ENCODE measurements around the gene RUNX2.

The RUNX2 gene

DNA sequence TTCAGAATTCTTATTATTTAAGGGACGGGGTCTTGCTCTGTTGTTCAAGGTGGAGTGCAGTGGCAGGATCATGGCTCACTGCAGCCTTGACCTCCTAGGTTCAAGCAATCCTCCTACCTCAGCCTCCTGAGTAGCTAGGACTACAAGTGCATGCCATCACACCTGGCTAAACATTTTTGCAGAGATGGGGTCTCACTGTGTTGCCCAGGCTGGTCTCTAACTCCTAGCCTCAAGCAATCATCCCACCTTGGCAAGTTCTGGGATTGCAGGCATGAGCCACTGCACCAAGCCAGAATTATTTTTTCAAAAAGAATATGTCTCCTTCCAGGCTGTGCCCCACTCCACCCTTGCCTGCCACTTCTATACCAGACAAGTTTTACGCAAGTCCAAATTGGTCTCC, 239.7 kb downstream of the RUNX2 start:
- DNase-seq = no peak

DNA sequence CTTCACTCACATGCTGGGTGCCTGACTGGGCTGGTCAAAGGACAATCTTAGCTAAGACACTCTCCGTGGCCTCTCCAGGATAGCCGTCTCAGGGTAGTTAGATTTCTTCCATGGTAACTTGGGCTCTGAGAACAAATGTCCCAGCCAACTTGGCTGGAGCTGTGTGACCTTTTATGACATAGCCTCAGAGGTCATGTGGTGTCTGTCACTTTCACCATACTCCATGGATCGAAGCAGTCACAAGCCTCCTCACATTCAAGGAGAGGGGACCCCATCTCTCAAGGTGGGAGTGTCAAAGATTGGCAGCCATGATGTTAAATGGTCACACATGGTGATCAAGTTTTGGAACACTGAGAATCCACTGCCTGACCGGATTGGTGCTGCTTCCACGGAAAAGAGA, 240.5 kb downstream of the RUNX2 start:
- DNase-seq = no peak

DNA sequence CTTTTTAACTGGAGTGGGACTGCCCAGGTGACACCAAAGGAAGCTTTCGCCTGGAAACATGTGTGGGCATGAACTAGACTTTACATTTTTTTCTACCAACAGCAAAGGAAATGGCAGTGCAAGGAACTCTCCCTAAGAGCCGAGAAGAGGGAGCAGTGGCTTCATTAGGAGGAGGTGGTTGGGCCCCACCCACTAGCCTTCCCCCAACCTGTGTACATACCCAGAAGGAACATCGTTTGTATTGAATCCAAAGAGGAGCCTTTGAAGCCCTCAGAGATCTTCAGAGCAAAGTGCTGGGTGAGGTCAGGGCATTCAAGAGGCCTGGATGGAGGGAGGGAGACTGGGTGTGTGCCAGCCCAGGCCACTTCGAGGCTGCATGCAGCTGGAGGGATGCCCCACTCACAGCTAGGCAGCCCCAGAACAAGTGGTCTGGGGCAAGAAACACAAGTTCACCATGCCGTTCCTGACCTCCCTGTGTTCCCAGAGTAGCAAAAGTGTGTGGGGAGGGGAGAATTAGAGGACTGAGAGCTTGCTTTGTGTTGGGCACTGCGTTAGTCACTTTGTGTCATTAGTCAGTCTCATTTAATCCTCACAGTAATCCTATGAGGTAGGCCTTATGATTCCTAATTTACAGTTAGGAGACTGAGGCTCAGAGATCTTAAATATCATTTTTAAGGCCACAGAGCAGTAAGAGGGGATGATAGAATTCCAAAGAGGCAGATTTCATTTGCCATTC, 241.2 kb downstream of the RUNX2 start:
- no peak for DNase-seq

DNA sequence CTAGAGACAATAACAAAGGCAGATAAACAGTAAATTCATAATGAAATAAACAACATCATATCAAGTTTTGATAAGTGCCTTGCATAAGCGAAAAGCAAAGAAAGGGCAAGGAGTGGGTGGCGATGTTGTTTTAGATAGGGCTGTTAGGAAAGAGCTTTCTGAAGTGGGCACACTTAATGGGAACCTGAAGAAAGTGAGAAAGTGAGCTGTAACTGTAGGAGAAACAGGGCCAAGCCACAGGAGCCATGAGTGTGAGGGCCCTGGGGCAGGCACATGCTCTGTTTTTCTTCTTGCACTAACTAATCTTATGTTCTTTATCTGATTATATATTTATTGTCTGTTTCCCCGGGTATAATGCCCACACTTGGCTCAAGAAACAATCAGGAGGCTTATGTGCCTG, 243.0 kb downstream of the RUNX2 start:
- DNase-seq = no peak

DNA sequence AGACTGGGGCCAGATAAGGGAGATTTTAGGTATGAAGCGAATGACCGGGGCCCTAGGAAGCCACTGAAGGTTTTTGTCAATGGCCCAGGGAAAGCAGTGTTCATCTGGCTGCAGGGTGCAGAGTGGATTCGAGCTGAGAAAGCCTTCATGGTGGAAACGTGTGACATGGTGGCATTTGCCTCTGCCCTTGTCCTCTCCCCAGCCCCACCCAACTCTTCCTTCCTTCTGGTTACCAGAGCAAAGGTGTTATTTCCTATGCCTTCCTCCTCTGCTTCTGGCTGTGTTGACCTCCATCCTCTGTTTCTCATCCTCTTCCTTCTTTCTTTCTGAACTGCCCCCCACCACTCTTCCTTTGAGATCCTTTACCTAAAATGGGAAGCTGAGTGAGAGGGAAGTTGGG, 244.7 kb downstream of the RUNX2 start:
- no peak for DNase-seq

DNA sequence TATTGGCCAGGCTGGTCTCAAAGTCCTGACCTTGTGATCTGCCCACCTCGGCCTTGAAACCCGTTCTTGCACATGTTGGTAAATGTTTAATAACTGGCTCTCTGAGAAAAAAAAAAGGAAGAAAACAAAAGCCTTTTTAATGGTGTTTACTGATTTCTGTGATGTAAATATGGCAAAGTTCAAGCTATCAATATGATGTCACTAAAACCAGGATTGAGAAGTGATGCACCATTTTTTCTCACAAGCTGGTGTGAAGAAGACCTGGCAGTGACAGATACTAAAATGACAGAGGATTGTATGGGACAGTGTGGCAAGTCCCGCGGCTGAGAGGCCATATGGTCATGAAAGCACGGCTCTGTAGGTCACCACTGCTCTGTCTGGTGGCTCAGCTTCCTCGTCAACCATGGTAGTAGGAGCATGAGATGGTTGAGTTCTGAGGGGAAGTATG, 245.9 kb downstream of the RUNX2 start:
- no peak for DNase-seq

DNA sequence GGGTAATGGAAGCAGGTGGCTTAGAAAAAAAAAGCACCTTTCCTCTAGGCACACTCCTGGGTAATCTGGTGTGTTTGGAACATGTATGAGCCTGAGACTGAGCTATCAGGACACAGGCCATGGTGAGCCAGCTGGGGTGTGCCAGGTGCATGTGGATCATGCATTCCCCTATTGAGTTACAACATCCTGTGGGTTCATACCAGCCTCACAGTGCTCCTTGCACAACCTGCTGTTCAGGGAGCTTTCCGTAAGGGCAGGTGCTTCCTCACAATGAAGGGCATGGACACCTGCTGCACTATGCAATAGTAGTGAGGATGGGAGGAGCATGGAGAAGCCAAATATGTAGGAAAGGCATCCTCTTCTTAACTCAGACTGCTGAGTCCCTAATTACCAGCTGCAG, 246.8 kb downstream of the RUNX2 start:
- DNase-seq = no peak

DNA sequence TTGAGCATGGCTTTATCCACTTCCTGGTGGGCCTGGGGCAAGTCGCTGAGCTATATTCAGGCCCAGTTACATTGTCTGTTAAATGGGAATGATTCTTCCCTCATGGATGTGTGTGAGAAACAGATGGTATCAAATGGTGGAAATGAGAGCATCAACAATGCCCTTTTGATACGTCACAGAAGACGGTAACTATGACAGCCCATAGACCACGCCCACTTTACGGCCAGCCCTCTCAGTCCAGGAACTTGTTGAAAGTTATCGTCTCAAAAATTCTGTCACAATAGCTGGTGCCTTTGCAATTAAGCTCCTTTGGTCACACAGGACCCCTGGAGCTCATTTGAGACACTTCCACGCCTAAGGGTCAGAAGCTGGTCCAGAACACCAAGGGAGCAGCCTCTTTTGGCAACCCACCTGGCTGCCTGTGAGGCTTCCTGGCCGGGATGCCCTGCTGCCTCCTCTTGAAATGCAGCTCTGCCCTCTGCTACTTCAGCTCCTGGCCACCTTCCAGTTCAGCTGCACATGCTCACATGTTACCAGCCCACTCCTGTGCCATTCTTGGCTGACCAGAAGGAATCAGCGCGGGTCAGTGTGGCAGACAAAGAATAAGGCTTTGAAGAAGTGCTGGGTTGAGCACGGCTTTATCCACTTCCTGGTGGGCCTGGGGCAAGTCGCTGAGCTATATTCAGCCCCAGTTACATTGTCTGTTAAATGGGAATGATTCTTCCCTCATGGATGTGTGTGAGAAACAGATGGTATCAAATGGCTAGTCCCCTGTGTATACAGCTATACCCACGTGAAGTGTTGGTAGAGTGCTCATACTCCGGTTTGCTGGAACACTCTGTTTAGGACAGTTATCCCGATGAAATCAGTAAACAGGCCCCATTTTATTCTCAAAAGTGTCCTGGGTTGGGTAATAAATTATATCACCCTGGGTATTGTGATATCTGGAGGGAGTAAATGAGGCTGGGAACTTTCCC, 248.8 kb downstream of the RUNX2 start:
- peak; percentile 13 for DNase-seq

DNA sequence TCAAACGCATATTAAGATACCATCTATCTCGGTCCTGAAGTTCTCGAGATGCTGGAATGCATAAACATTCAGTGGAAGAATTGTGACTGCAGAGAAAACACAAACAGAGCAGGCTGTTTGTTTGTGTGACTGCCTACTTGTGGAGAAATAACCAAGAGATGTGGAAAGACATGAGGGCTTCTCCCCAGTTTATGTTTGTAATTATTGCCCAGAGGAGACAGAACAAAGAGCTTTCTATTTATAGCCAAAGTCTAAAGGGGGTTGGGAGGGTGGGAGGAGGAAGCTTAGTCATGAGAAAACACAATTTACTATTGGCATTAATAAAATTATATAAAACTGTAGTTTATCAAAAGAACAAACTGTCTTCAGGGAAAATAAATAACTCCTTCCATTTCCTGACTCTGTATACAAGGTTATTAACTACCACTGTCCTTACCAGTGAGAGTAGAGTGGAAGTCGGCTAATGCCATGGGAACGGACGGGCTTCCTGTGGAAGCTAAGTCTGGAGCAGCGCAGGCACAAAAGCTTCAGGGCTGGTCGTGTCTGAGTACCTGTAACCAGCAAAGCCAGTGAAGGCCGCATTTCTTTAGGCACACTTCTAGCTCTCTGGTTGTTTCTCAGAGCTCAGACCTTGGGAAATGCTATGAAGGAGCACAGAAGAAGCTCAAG, 249.8 kb downstream of the RUNX2 start:
- DNase-seq = no peak

DNA sequence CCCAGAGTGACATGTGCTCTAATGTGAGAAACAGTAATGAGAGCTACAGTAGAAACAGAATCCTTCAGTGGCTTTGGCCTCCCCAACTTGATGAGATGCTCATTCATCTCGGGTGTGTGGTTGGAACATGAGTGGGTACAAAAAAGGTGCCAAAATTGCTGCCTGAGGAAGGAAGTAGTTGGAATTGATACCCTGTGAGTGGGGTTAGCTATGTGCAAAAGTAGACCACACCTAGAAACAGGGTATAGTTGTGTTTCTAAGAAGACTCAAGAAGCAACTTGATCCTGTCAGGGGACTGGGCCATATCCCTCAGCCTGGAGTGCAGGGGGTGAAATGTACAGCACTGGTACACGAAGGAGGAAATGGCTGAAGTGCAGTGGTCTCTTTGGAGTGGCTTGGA, 256.0 kb downstream of the RUNX2 start:
- DNase-seq = no peak

DNA sequence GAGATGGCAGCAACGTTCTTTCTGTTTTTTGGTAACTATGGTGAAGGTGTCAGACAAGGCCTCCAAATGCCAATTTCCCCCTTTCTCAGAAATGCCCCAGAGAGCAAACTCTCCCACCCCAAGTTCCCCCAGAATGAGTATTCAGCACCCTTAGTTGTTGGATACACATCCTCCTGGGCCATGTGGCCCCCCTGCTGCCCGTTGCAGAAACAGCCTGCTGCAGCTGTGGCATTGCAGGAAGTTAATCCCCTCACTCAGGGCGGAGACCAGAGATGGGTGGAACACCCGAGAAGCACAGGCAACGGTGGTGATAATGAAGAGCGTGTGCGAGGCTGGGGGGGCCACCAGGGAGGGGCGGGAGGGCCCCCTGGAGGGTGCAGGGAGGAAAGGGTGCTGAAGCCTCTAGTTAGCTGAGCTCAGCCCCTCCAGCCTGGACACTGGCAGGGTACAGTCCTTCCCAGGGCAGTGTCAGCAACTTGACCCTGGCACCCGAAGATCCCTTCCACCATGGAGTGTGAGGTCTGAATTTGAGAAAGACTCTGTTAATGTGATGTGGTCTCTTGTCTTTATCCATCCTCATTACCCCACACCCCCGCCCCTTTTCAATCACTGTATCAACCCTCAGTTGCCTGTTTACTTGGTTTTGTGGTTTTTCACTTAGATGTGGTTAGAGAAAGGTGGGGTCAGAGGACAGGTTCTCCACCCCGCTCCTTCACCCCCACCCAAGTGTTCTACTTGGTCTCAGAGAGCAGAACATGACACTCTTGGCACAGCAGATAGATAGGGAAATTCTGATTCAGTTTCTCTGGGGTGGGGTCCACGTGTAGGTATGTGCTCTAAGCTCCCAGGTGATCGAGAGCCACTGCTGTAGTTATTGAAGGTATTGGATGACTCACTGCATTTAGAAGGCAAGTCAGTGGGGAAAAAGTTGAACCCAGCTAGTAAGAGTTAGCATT, 258.4 kb downstream of the RUNX2 start:
- DNase-seq = no peak

DNA sequence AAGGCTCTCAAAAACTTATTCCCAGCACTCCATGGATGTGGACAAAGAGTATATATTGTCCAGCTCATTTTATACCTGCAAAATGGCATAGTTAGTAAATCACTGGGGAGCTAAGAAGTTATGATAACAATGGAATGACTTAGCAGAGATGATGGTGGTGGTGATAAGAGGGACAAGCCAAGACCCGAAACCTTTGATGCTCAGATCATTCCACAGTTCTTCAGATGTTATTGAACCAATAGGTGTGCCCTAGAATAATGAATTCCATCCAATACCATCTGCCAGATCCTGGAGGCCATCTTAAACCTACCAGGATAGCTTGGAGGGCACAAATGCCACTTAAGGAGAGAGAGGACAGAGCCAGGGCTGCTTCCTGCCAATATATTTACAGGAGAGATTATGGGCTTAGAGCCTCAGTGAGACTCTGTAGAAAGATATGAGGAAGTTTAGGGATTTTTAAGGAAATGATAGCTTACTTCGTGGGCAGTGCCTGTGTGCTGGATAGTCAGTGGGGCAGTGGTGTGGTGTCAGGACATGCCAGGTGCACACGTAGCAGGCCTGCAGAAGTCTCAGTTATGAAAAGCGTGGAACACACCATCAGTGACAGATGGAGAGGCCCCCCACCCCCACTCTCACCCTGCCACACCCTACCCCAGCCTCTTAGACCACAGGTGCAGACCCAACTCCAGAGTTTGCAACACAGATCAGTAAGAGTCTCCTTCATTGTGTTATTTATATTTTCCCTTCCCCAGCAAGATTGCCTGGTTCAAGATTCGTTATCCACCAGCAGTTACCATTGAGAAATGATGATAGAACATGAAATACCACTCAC, 259.3 kb downstream of the RUNX2 start:
- no peak for DNase-seq

DNA sequence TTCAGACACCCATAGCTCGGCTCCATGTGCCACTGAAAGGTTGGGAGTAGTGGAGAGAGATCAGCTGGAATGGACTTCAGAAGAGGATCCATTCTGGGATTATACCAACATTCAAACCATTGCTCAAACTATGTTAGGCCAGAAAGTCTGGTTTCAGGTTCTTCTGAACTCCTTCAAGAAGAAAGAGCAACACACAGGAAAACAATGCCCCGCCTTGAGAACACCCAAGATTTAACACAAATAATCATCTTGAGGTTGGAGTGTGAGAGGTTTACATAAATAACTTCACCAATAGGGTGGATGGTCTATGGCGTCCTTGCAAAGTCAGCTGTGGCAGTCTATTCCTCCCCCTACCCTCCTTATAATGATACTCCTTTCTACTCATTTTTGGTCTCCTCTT, 261.2 kb downstream of the RUNX2 start:
- no peak for DNase-seq

DNA sequence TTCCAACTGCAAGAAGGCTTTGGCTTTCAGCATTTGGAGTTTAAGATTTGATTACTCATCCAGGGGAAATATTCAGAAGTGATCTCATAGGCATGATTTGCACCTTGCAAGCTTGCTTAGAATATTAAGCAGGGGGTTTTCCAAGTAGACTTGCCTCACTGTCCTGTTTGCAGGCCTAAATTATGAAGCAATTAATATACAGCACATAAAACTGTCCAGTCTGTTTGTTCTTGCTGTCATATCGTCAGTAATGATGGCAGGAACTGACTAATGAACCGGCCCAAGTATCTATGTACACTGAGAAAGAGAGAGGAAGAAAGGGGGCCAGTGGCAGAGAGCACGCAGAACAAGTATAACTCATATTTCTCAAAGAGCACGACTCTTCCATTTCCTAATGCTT, 262.1 kb downstream of the RUNX2 start:
- DNase-seq = no peak

DNA sequence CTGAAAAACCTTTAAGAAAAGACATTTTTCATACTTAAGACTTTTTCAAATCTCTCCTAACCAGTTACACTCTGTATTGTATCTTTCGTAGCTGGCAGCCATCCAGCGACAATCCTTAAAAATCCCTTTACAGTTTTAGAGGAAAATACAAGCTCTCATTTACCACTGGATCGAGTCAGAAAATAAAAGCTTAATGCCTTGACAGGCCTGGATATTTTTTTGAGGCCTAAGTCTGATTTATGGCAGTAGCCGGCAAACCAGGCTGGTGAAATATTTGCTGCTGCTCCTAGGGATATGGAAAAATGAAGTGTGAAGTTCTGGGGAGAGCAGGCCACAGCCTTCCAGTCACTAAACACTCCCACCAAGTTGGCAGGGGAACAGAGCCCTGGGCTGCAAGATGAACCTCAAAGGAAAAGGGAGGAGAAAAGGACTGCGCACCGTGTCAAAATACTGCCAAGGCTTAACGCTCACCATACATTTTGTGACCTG, 262.6 kb downstream of the RUNX2 start:
- DNase-seq = no peak

DNA sequence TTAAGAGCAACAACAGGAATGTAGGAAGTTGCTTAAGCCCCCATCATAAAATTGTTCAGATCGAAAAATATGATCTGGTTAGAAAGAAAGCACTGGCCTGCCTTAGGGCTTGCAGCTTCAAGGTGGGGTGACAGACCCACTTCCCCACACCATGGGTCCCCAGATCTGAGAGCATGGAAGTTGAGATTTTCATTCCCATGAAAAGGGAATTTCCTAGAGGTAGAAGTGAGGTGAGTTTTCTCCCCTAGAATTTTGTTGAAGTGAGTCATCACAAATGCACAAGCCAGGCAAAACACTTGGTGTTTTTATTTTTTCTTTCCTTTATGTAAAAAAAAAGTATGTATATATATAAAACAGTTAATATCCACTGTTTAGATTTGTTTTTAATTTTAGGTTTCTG, 263.2 kb downstream of the RUNX2 start:
- DNase-seq = no peak

DNA sequence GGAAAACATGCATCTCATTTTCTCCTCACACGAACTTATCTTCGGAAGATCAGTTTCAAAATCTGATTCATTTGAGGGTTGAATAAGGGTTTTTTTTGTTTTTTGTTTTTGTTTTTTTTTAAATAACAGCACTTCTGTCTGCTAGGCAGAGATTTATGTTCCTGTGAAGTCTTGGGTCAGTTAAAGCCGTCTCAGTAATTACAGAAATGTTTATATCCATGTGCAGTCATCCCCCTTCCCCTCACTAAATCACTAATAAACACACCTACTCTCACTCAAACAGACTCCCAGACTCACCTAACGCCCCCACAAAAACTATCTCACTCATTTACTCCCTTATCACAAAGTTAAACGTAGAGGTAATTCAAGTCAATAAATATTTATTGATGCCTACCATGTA, 263.8 kb downstream of the RUNX2 start:
- no peak for DNase-seq

DNA sequence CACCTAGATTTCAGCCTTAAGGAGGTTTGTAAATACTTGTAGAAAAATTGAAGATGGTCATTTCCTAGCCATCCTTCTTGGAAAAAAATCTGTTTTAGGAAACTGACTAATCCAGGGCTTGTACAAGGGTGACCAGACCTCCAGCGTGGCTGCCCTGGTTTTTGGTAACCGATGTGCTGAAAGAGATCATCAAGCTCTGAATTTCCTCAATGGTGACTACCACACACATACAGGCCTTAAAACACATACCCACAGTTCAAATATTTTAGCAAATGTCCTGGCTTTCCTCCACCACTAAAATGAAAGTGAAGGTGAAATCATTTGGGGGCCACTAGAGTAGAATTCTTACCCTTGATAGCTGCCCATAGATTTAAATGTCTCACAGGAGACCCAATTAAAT, 264.9 kb downstream of the RUNX2 start:
- no peak for DNase-seq

DNA sequence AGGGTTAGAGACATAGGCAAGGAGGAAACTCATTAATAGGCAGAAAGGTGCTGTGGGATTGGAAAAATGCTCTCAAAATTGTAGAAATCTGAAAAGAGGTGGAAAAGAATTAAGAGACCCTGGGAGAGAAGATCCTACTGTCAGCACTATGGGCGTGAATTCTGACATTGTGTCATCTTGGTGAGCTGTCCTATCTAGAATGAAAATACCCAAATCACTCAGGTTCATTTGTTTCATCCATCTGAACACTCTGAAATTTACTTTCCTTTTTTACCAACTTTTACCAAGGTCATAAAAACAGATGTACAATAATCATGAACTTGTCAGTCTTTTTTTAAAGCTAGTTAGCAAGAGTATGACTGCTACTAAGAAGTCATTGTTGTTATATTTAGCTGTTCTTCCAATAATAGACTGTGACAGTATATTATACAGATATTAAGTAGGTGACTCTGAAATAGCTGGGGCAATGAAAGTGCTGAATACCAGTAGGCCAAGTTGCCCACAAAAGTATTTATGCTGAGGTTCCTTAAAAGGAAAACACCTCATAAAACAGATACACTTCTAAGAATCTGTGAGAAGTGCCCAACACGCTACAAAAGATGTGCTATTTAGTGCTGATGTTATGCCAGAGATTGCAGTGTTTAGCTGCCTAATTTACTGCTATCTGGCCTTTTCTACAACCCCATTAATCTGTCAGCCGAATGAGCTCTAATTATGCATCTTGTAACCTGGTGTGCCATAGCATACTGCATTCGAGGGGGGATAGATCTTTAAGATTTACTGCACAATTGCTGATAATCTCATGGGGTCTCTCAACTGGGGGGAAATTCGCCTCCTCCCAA, 267.1 kb downstream of the RUNX2 start:
- DNase-seq = no peak

DNA sequence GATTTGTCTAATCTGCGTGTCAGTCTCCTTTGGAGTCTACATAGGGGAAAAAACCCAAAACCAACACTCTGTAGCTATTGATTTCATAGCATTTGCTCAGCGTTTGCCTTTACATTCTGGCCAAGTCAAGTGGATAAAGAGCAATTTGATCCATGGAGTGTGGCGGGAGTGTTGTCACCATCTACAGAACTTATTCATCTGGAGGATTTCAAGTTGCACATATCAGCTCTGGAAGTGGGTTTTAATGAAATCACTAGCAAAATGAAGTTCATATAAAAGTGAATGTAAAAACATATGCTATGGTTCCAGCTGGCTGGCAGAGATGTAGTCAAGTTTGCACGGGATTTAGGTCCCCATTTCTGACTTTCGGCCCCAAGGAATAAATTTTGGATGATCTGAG, 269.3 kb downstream of the RUNX2 start:
- DNase-seq = no peak
